NCI-H2227 treated with DMSO at 0.1 percent for 48 hours (cell line): ENCODE results near the gene COL13A1.

Experiments
- DNase-seq: peaks from one replicate; lab custom pipeline; 2025; lab: John Stamatoyannopoulos, UW

The COL13A1 gene

GRCh38 chr10:69885379-69886013 is 83.8 kb downstream of the COL13A1 start:
- DNase-seq: no peak

GRCh38 chr10:69888882-69889584 is 87.3 kb downstream of the COL13A1 start:
- no peak for DNase-seq

GRCh38 chr10:69890065-69890847 is 88.5 kb downstream of the COL13A1 start:
- DNase-seq: no peak

GRCh38 chr10:69891057-69891617 is 89.4 kb downstream of the COL13A1 start:
- DNase-seq: no peak

GRCh38 chr10:69892406-69892805 is 90.7 kb downstream of the COL13A1 start:
- DNase-seq: no peak

GRCh38 chr10:69892816-69893215 is 91.1 kb downstream of the COL13A1 start:
- DNase-seq: no peak

GRCh38 chr10:69893271-69893900 is 91.7 kb downstream of the COL13A1 start:
- DNase-seq: no peak

- peak; percentile 2 for DNase-seq
These were observed 92.5 kb downstream of the COL13A1 start for GRCh38 chr10:69894156-69894555.

- DNase-seq: no peak
These were observed 94.1 kb downstream of the COL13A1 start for GRCh38 chr10:69895759-69896158.

GRCh38 chr10:69896606-69897231 is 95.0 kb downstream of the COL13A1 start:
- no peak for DNase-seq

GRCh38 chr10:69897432-69897831 is 95.7 kb downstream of the COL13A1 start:
- DNase-seq: no peak

- no peak for DNase-seq
These were observed 96.3 kb downstream of the COL13A1 start for GRCh38 chr10:69897999-69898398.

GRCh38 chr10:69898524-69898923 is 96.8 kb downstream of the COL13A1 start:
- no peak for DNase-seq

GRCh38 chr10:69898941-69899340 is 97.2 kb downstream of the COL13A1 start:
- no peak for DNase-seq

GRCh38 chr10:69899727-69900595 is 98.3 kb downstream of the COL13A1 start:
- no peak for DNase-seq

- DNase-seq: no peak
These were observed 99.3 kb downstream of the COL13A1 start for GRCh38 chr10:69901022-69901421.

GRCh38 chr10:69901628-69902505 is 100.2 kb downstream of the COL13A1 start:
- DNase-seq: peak; percentile 3

GRCh38 chr10:69902835-69903535 is 101.3 kb downstream of the COL13A1 start:
- DNase-seq: no peak

- no peak for DNase-seq
These were observed 102.8 kb downstream of the COL13A1 start for GRCh38 chr10:69904533-69904932.
